Panc1 (cell line): ENCODE measurements around the gene OMP.
A peak's percentile ranks its signal among the peaks of the same experiment; 100 is the strongest.

ENCODE experiments used
- TCF7L2 ChIP-seq: IDR thresholded peaks from 2 replicates; pipeline ENCODE4 v1.6.1; 2011; ENCODE audit warnings: mild to moderate bottlenecking, low read depth, low read length, inconsistent platforms
- TF ChIP-seq, protein P1 (sequence below): fragments of 450-650 bp; IDR thresholded peaks from 2 replicates; pipeline ENCODE4 v1.5.1; 2017; ENCODE audit warnings: mild to moderate bottlenecking

DNA sequence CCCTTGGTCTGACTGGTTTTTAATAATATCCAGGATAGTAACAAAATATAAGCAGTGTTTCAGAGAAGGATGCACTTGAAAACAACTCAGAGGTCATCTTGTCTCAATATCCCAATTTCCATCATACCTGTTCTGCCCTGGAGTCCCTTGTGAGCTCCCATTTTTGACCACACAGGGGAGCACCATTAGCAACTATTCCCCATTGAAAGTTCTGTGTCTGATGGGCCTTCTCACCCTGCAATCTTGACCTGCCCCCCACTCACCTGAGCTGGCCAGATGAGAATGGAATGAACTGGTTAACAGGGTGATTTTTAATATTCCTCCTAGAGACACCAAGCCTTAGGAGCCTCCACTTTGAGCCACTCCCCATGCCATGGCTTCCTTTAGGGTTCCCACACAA, 39.7 kb upstream of the OMP start:
- TF ChIP-seq, protein P1, sequence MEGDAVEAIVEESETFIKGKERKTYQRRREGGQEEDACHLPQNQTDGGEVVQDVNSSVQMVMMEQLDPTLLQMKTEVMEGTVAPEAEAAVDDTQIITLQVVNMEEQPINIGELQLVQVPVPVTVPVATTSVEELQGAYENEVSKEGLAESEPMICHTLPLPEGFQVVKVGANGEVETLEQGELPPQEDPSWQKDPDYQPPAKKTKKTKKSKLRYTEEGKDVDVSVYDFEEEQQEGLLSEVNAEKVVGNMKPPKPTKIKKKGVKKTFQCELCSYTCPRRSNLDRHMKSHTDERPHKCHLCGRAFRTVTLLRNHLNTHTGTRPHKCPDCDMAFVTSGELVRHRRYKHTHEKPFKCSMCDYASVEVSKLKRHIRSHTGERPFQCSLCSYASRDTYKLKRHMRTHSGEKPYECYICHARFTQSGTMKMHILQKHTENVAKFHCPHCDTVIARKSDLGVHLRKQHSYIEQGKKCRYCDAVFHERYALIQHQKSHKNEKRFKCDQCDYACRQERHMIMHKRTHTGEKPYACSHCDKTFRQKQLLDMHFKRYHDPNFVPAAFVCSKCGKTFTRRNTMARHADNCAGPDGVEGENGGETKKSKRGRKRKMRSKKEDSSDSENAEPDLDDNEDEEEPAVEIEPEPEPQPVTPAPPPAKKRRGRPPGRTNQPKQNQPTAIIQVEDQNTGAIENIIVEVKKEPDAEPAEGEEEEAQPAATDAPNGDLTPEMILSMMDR, result peak; percentile 59
- no peak for TF ChIP-seq TCF7L2
